CD4-positive, alpha-beta T cell (primary cell): ENCODE results near the gene TMEM151B. TPM values are rescaled to one million over a fixed set of nuclear protein-coding genes. Genes with fewer than 3 reads are reported as not detected.
"Not testable (repeated sequence)": the region's sequence is repeated elsewhere in the genome, so short reads cannot be mapped to it uniquely, and the experiment has no call there.

Source experiments
- ATAC-seq: fragments of 200-7000 bp; cut with Tn5 transposase; one replicate; pipeline ENCODE4 v1.10.0; 2022; ENCODE audit warnings: mild to moderate bottlenecking; ENCODE audit not compliant: poor library complexity
- CTCF ChIA-PET: fragments of 350-600 bp; sonication (Branson Sonifier 250); formaldehyde crosslinking; loops from one replicate; lab custom pipeline; 2021; ENCODE audit warnings: antibody characterized with exemption, inconsistent platforms; lab: Charles Lee
- POLR2A ChIA-PET: fragments of 350-600 bp; sonication (Branson Sonifier 250); formaldehyde crosslinking; loops from one replicate; lab custom pipeline; 2021; ENCODE audit warnings: antibody characterized with exemption, inconsistent platforms; lab: Charles Lee
- DNase-seq, 14 experiments: peaks; one replicate each; pipeline ENCODE4 v3.0.0-alpha.2; 2013 to 2020; ENCODE audit warnings: mixed read lengths in 2 of 14
- H3K27ac ChIP-seq, 2 donors: one replicate each; pipeline versions ENCODE4 v1.5.1 to v1.7.0; 2013; ENCODE audit warnings: low read length in 2 of 2, low read depth in 1 of 2, mild to moderate bottlenecking in 1 of 2
- H3K27me3 ChIP-seq, 2 experiments: 1 replicate in 1 of 2; 2 replicates in 1 of 2; pipeline versions ENCODE4 v1.6.1 to v1.7.0; 2013; ENCODE audit warnings: low read length in 2 of 2, control low read depth in 1 of 2, mild to moderate bottlenecking in 1 of 2, moderate library complexity in 1 of 2; ENCODE audit not compliant: insufficient read depth in 2 of 2, control insufficient read depth in 1 of 2
- H3K36me3 ChIP-seq: one replicate; pipeline ENCODE4 v1.6.1; 2013; ENCODE audit warnings: low read length, control low read depth; ENCODE audit not compliant: insufficient read depth
- H3K4me1 ChIP-seq: one replicate; pipeline ENCODE4 v1.6.1; 2013; ENCODE audit warnings: low read length, control low read depth; ENCODE audit not compliant: insufficient read depth
- H3K4me3 ChIP-seq: one replicate; pipeline ENCODE4 v1.5.1; 2013; ENCODE audit warnings: mild to moderate bottlenecking, low read length, moderate library complexity
- H3K9me3 ChIP-seq, 2 experiments: 1 replicate in 1 of 2; 2 replicates in 1 of 2; pipeline versions ENCODE4 v1.6.1 to v1.7.0; 2013; ENCODE audit warnings: low read length in 2 of 2, mild to moderate bottlenecking in 2 of 2, control low read depth in 1 of 2, moderate library complexity in 1 of 2; ENCODE audit not compliant: control insufficient read depth in 1 of 2, insufficient read depth in 1 of 2
- H3K27ac Mint-ChIP-seq: one replicate; pipeline ENCODE4 v1.8.0; 2020; ENCODE audit warnings: mixed read lengths
- H3K27me3 Mint-ChIP-seq: one replicate; pipeline ENCODE4 v1.8.0; 2021; ENCODE audit warnings: mixed read lengths
- H3K36me3 Mint-ChIP-seq: one replicate; pipeline ENCODE4 v1.8.0; 2021; ENCODE audit warnings: low read depth, mixed read lengths
- H3K4me1 Mint-ChIP-seq: one replicate; pipeline ENCODE4 v1.8.0; 2021; ENCODE audit warnings: low read depth, mixed read lengths
- H3K4me3 Mint-ChIP-seq: one replicate; pipeline ENCODE4 v1.8.0; 2020; ENCODE audit warnings: mild to moderate bottlenecking, mixed read lengths
- H3K9me3 Mint-ChIP-seq: one replicate; pipeline ENCODE4 v1.8.0; 2020; ENCODE audit warnings: mixed read lengths
- CTCF ChIP-seq: fragments of 200-600 bp; IDR thresholded peaks from one replicate; pipeline ENCODE4 v1.8.0; 2022; ENCODE audit warnings: antibody characterized with exemption, mild to moderate bottlenecking
- intact Hi-C, 2 experiments: fragments of 100-400 bp; cut with DNase I in 1 of 2; cut with micrococcal nuclease in 1 of 2; formaldehyde crosslinking; loops; one replicate each; pipeline versions ENCODE4 v1.15.1 to v1.9.0; 2023 to 2025; cut with DNase I, micrococcal nuclease
- total RNA-seq, 174 experiments: library from RNA in 2 of 174; stranded (reverse) in 2 of 174; gene quantifications; one replicate each; pipeline ENCODE4 v1.2.3 and lab custom pipeline; 2021 to 2026

Gene TMEM151B
- total RNA-seq, 2 experiments from 2014 or later = not detected

DNA sequence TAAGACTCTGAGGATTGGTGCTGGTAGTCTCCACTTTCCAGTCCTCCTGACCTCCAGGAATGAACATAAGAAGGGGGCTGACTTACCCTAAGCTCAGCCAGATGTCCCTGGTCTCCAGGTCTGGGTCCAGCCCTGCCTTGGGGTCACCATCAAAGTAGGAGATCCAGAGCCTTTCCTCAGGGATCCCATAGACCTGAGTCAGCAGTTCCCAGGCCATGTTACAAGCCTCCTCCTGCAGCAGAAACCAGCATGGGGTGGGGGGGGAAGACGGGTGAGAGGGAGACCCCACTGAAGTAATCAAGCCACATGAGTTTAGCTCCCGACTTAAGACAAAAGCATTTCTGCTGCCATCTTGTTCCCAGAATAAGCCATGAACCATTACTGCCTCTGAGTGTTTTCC, 41.1 kb downstream of the TMEM151B start:
- H3K4me3 ChIP-seq = no peak overlapping the region
- CTCF ChIA-PET = no interaction called here
- Mint-ChIP-seq H3K9me3 (no peaks in the 10 kb centered on the region), H3K27me3 (no peaks in the 10 kb centered on the region), H3K27ac (no peak overlapping the region), H3K36me3 (peaks cover 59% of the 10 kb centered on the region), H3K4me3 (peak overlapping the region; percentile 97), H3K4me1 (peaks cover 28% of the 10 kb centered on the region)
- no peak for DNase-seq
- no peak for ATAC-seq
- peaks cover 53% of the 10 kb centered on the region for H3K36me3 ChIP-seq
- H3K27me3 ChIP-seq = no peaks in the 10 kb centered on the region
- H3K27ac ChIP-seq = no peak overlapping the region
- intact Hi-C loops = no loop called here
- peaks cover 13% of the 10 kb centered on the region for H3K4me1 ChIP-seq
- POLR2A ChIA-PET = no interaction called here
- H3K9me3 ChIP-seq = no peaks in the 10 kb centered on the region
- TF ChIP-seq CTCF = no peak

GRCh38 chr6:44311767-44312166, 41.5 kb downstream of the TMEM151B start:
- Histone ChIP-seq H3K36me3 (peaks cover 48% of the 10 kb centered on the region), H3K27me3 (no peaks in the 10 kb centered on the region), H3K9me3 (no peaks in the 10 kb centered on the region), H3K4me1 (peaks cover 13% of the 10 kb centered on the region), H3K4me3 (no peak overlapping the region), H3K27ac (no peak overlapping the region)
- ChIA-PET CTCF (interaction anchor here (1.6 kb wide), 1 partner anchor 44 kb away, joined by 25 read pairs; the partner anchor contains the start of gene TMEM151B), POLR2A (interaction anchor here (1.7 kb wide), 1 partner anchor 55 kb away, joined by 7 read pairs; the partner anchor contains the start of gene SLC35B2)
- H3K9me3 Mint-ChIP-seq = no peaks in the 10 kb centered on the region
- peaks cover 28% of the 10 kb centered on the region for H3K4me1 Mint-ChIP-seq
- H3K27me3 Mint-ChIP-seq = no peaks in the 10 kb centered on the region
- H3K27ac Mint-ChIP-seq = no peak overlapping the region
- ATAC-seq (no peak), DNase-seq (no peak)
- no peak for TF ChIP-seq CTCF
- H3K36me3 Mint-ChIP-seq = peaks cover 58% of the 10 kb centered on the region
- peak overlapping the region; percentile 97 for H3K4me3 Mint-ChIP-seq
- intact Hi-C loops = loop anchor here in 1 of 2 experiments (2.0 kb wide), 2 partner anchors 45 to 185 kb away; partner anchors contain the start of genes MRPL14 and TMEM63B

GRCh38 chr6:44312901-44313788, 42.9 kb downstream of the TMEM151B start, which contains the start of gene AARS2:
AARS2 (minus strand) TSS chr6:44313347; CDS start chr6:44313323, 24 bp downstream.
- H3K4me3 Mint-ChIP-seq = peak within 1 kb of the TSS; percentile 97
- ChIA-PET POLR2A (interaction anchor here (1.0 to 2.3 kb wide), 7 partner anchors 11 to 74 kb away, joined by 3 to 18 read pairs (median 6); partner anchors contain the start of genes CDC5L, HSP90AB1 and SLC35B2), CTCF (interaction anchor here (0.6 to 2.5 kb wide), 23 partner anchors 8 to 1088 kb away, joined by 3 to 25 read pairs (median 4); partner anchors contain the start of genes CDC5L, GTPBP2, HSP90AB1 and SLC29A1)
- DNase-seq (peak; percentile 84 to 97 (median 92)), ATAC-seq (peak; percentile 90)
- peaks cover 45% of the 10 kb centered on the region for H3K36me3 Mint-ChIP-seq
- H3K27me3 Mint-ChIP-seq = no peaks in the 10 kb centered on the region
- peak; percentile 97 for TF ChIP-seq CTCF
- no peaks in the 10 kb centered on the region for H3K9me3 Mint-ChIP-seq
- Histone ChIP-seq H3K27me3 (no peaks in the 10 kb centered on the region), H3K36me3 (peaks cover 35% of the 10 kb centered on the region), H3K9me3 (no peaks in the 10 kb centered on the region), H3K4me3 (peak within 1 kb of the TSS; percentile 87), H3K4me1 (peaks cover 13% of the 10 kb centered on the region), H3K27ac (peak within 1 kb of the TSS; percentile 80 to 83)
- H3K4me1 Mint-ChIP-seq = peaks cover 28% of the 10 kb centered on the region
- peak within 1 kb of the TSS; percentile 91 for H3K27ac Mint-ChIP-seq
- intact Hi-C loops = loop anchor here in 1 of 2 experiments (1.0 to 2.0 kb wide), 3 partner anchors 46 to 186 kb away; partner anchors contain the start of genes CDC5L, MRPL14 and TMEM63B

GRCh38 chr6:44314657-44315056, 44.4 kb downstream of the TMEM151B start:
- Mint-ChIP-seq H3K36me3 (peaks cover 33% of the 10 kb centered on the region), H3K4me1 (peaks cover 27% of the 10 kb centered on the region), H3K4me3 (peak overlapping the region; percentile 46)
- H3K9me3 Mint-ChIP-seq, H3K4me3 ChIP-seq, H3K27me3 Mint-ChIP-seq, DNase-seq, H3K9me3 ChIP-seq, ATAC-seq, H3K27ac Mint-ChIP-seq, intact Hi-C loops, H3K27me3 ChIP-seq, H3K27ac ChIP-seq: not testable (repeated sequence)
- H3K36me3 ChIP-seq = peaks cover 25% of the 10 kb centered on the region
- H3K4me1 ChIP-seq = peaks cover 13% of the 10 kb centered on the region
- CTCF ChIA-PET = interaction anchor here (1.3 to 2.5 kb wide), 2 partner anchors 47 to 58 kb away, joined by 6 to 9 read pairs; partner anchors contain the start of gene SLC35B2
- POLR2A ChIA-PET = interaction anchor here (0.9 to 2.3 kb wide), 2 partner anchors 17 to 68 kb away, joined by 3 to 18 read pairs; partner anchors contain the start of gene HSP90AB1
